ENCODE measurements around the gene SEC61B.

The SEC61B gene

DNA sequence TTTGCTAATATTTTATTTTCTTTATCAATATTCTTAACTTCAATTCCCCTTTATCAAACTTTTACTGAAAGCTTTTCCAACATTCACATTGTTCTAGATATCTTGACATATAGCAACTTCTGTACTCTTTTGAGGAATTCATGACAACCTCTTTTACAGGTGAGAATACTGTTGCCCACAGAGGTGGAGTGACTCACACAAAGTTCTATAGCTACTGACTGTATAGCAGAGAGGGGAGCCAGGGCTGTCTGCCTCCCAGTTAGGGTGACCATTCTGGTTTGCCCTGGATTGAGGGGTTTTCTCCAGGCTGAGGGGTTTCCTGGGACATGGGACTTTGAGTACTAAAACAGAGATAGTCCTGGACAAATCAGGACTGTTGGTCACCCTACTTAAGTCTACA is 16.2 kb downstream of the SEC61B start:
- Histone ChIP-seq H3K27me3 (ENCODE audit: insufficient read depth, poor library complexity, severe bottlenecking) (no peaks in the 10 kb centered on the region), H3K4me3 (replicated peaks; ENCODE audit: insufficient read depth, low read length) (no peak overlapping the region), H3K27ac (replicated peaks) (no peak overlapping the region)
- TF ChIP-seq, protein P1, sequence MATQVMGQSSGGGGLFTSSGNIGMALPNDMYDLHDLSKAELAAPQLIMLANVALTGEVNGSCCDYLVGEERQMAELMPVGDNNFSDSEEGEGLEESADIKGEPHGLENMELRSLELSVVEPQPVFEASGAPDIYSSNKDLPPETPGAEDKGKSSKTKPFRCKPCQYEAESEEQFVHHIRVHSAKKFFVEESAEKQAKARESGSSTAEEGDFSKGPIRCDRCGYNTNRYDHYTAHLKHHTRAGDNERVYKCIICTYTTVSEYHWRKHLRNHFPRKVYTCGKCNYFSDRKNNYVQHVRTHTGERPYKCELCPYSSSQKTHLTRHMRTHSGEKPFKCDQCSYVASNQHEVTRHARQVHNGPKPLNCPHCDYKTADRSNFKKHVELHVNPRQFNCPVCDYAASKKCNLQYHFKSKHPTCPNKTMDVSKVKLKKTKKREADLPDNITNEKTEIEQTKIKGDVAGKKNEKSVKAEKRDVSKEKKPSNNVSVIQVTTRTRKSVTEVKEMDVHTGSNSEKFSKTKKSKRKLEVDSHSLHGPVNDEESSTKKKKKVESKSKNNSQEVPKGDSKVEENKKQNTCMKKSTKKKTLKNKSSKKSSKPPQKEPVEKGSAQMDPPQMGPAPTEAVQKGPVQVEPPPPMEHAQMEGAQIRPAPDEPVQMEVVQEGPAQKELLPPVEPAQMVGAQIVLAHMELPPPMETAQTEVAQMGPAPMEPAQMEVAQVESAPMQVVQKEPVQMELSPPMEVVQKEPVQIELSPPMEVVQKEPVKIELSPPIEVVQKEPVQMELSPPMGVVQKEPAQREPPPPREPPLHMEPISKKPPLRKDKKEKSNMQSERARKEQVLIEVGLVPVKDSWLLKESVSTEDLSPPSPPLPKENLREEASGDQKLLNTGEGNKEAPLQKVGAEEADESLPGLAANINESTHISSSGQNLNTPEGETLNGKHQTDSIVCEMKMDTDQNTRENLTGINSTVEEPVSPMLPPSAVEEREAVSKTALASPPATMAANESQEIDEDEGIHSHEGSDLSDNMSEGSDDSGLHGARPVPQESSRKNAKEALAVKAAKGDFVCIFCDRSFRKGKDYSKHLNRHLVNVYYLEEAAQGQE (IDR thresholded peaks at IDR 0.05; ENCODE audit: insufficient replicate concordance, low read depth) = no peak
- TF ChIP-seq, protein P2, sequence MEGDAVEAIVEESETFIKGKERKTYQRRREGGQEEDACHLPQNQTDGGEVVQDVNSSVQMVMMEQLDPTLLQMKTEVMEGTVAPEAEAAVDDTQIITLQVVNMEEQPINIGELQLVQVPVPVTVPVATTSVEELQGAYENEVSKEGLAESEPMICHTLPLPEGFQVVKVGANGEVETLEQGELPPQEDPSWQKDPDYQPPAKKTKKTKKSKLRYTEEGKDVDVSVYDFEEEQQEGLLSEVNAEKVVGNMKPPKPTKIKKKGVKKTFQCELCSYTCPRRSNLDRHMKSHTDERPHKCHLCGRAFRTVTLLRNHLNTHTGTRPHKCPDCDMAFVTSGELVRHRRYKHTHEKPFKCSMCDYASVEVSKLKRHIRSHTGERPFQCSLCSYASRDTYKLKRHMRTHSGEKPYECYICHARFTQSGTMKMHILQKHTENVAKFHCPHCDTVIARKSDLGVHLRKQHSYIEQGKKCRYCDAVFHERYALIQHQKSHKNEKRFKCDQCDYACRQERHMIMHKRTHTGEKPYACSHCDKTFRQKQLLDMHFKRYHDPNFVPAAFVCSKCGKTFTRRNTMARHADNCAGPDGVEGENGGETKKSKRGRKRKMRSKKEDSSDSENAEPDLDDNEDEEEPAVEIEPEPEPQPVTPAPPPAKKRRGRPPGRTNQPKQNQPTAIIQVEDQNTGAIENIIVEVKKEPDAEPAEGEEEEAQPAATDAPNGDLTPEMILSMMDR (IDR thresholded peaks at IDR 0.05; ENCODE audit: insufficient read depth, low read length) = no peak
- no peak for TF ChIP-seq POLR2AphosphoS5 (IDR thresholded peaks at IDR 0.05; ENCODE audit: low read depth)
- TF ChIP-seq GABPA (IDR thresholded peaks at IDR 0.05; ENCODE audit: low read depth) = no peak
- TF ChIP-seq SPI1 (IDR thresholded peaks at IDR 0.05; ENCODE audit: borderline replicate concordance, low read depth) = no peak
- DNase-seq (ENCODE audit: low read depth in 1 of 2, low spot score in 1 of 2) = no peak

DNA sequence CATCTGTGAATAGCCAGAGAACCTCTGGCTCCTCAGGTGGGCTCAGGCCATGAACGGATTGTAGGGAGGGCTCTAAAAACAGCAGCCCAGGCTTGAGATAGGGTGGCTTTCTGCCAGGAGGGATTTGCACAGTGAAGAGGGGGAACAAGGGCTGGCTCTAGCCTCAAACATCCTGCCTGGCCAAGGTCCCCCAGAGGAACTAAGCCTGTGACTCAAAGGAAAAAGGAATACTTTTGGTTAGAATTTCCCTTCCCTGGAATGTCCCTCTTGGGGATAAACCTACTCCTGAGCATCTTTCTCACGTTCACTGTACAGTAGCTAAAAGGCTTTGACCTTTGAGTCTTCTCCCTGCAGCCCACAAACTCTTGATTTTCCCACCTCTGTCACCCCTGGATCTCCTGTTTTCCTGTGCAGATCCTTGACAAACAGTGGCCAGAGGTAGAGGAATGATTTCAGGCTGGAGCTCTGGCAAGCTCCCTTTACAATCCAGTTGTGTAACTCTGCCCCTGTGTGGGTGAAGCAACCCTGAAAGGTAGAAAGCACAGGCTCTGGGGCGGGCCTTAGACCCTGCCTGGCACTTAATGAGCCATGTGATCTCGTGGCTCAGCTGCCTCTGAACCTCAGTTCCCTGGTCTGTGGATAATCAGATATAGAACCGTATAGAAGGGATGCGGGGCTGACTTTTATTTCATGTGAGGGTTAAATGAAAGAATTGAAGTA is 17.4 kb downstream of the SEC61B start:
- TF ChIP-seq, protein P2 (IDR thresholded peaks at IDR 0.05; ENCODE audit: insufficient read depth, low read length) = no peak
- TF ChIP-seq POLR2AphosphoS5 (IDR thresholded peaks at IDR 0.05; ENCODE audit: low read depth) = no peak
- TF ChIP-seq, protein P1 (IDR thresholded peaks at IDR 0.05; ENCODE audit: insufficient replicate concordance, low read depth) = no peak
- TF ChIP-seq GABPA (IDR thresholded peaks at IDR 0.05; ENCODE audit: low read depth) = no peak
- H3K27ac ChIP-seq (replicated peaks) = no peak overlapping the region
- H3K27me3 ChIP-seq (ENCODE audit: insufficient read depth, poor library complexity, severe bottlenecking) = no peaks in the 10 kb centered on the region
- no peak for DNase-seq (ENCODE audit: low read depth in 1 of 2, low spot score in 1 of 2)
- H3K4me3 ChIP-seq (replicated peaks; ENCODE audit: insufficient read depth, low read length) = no peak overlapping the region

DNA sequence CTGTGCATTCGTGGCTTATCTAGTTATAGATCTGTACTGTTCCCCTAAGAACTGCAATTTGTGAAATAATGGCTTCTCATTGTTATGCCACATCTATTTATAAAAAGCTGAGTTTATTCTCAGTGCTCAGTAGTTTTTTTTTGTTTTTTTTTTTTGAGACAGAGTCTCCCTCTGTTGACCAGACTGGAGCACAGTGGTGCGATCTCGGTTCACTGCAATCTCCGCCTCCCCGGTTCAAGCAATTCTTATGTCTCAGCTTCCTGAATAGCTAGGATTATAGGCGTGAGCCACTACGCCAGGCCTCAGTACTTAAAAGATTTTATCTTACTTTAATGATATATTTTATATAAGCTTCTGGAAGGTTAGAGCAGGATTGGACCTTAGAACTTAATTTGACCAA is 19.0 kb downstream of the SEC61B start:
- Histone ChIP-seq H3K27me3 (ENCODE audit: insufficient read depth, poor library complexity, severe bottlenecking) (no peaks in the 10 kb centered on the region), H3K4me3 (replicated peaks; ENCODE audit: insufficient read depth, low read length) (no peak overlapping the region), H3K27ac (replicated peaks) (no peak overlapping the region)
- no peak for TF ChIP-seq SPI1 (IDR thresholded peaks at IDR 0.05; ENCODE audit: borderline replicate concordance, low read depth)
- TF ChIP-seq, protein P1 (IDR thresholded peaks at IDR 0.05; ENCODE audit: insufficient replicate concordance, low read depth) = no peak
- TF ChIP-seq, protein P2 (IDR thresholded peaks at IDR 0.05; ENCODE audit: insufficient read depth, low read length) = no peak
- no peak for TF ChIP-seq POLR2AphosphoS5 (IDR thresholded peaks at IDR 0.05; ENCODE audit: low read depth)
- no peak for TF ChIP-seq GABPA (IDR thresholded peaks at IDR 0.05; ENCODE audit: low read depth)
- DNase-seq (ENCODE audit: low read depth in 1 of 2, low spot score in 1 of 2) = no peak
